H9 (cell line): Measurements from ENCODE around the gene CAT. TPM values are rescaled to one million over a fixed set of nuclear protein-coding genes. Genes with fewer than 3 reads are reported as not detected.

ENCODE experiments used
- DNase-seq: peaks from one replicate; pipeline ENCODE4 v3.0.0-alpha.2; 2017
- H2AFZ ChIP-seq: one replicate; pipeline ENCODE4 v1.6.1; 2013; ENCODE audit warnings: mild to moderate bottlenecking, low read length, control low read depth, moderate library complexity
- H2AK5ac ChIP-seq: 2 replicates; pipeline ENCODE4 v1.6.1; 2013; ENCODE audit warnings: low read length, control low read depth, mixed read lengths; ENCODE audit not compliant: insufficient read length
- H2BK120ac ChIP-seq: one replicate; pipeline ENCODE4 v1.6.1; 2013; ENCODE audit warnings: low read depth, mild to moderate bottlenecking, low read length, control low read depth, inconsistent platforms; ENCODE audit not compliant: poor library complexity, severe bottlenecking
- H2BK12ac ChIP-seq: 2 replicates; pipeline ENCODE4 v1.6.1; 2013; ENCODE audit warnings: low read length, control low read depth, mixed read lengths, low read depth; ENCODE audit not compliant: insufficient read length
- H2BK15ac ChIP-seq: 2 replicates; pipeline ENCODE4 v1.6.1; 2013; ENCODE audit warnings: low read depth, low read length, control low read depth
- H2BK20ac ChIP-seq: one replicate; pipeline ENCODE4 v1.6.1; 2013; ENCODE audit warnings: low read depth, mild to moderate bottlenecking, low read length, control low read depth, inconsistent platforms; ENCODE audit not compliant: poor library complexity, severe bottlenecking
- H2BK5ac ChIP-seq: 2 replicates; pipeline ENCODE4 v1.6.1; 2013; ENCODE audit warnings: low read length, control low read depth, mixed read lengths; ENCODE audit not compliant: insufficient read length
- H3K14ac ChIP-seq: 2 replicates; pipeline ENCODE4 v1.6.1; 2013; ENCODE audit warnings: low read length, control low read depth; ENCODE audit not compliant: insufficient read depth
- H3K18ac ChIP-seq: 2 replicates; pipeline ENCODE4 v1.6.1; 2013; ENCODE audit warnings: low read depth, mild to moderate bottlenecking, mixed read lengths, low read length, control low read depth; ENCODE audit not compliant: insufficient read length
- H3K23ac ChIP-seq: 2 replicates; pipeline ENCODE4 v1.6.1; 2013; ENCODE audit warnings: low read length, control low read depth, mixed read lengths, low read depth; ENCODE audit not compliant: insufficient read length
- H3K23me2 ChIP-seq: 2 replicates; pipeline ENCODE4 v1.6.1; 2013; ENCODE audit warnings: low read depth, mild to moderate bottlenecking, mixed read lengths, low read length, control low read depth; ENCODE audit not compliant: insufficient read length, poor library complexity, severe bottlenecking
- H3K27ac ChIP-seq: 2 replicates; pipeline ENCODE4 v1.5.1; 2013; ENCODE audit warnings: low read length, control low read depth, mixed read lengths, low read depth; ENCODE audit not compliant: insufficient read length
- H3K27me3 ChIP-seq: 2 replicates; pipeline ENCODE4 v1.6.1; 2013; ENCODE audit warnings: low read length, control low read depth, inconsistent platforms; ENCODE audit not compliant: insufficient read depth
- H3K4ac ChIP-seq: 2 replicates; pipeline ENCODE4 v1.6.1; 2013; ENCODE audit warnings: low read depth, mild to moderate bottlenecking, control low read depth, inconsistent platforms, low read length, moderate library complexity
- H3K4me1 ChIP-seq: 2 replicates; pipeline ENCODE4 v1.6.1; 2013; ENCODE audit warnings: low read length, control low read depth, inconsistent platforms; ENCODE audit not compliant: insufficient read depth
- H3K4me2 ChIP-seq: 2 replicates; pipeline ENCODE4 v1.6.1; 2013; ENCODE audit warnings: low read length, control low read depth, mixed read lengths; ENCODE audit not compliant: insufficient read length, insufficient read depth
- H3K56ac ChIP-seq: 2 replicates; pipeline ENCODE4 v1.6.1; 2013; ENCODE audit warnings: low read depth, mild to moderate bottlenecking, mixed read lengths, low read length, control low read depth; ENCODE audit not compliant: insufficient read length
- H3K79me1 ChIP-seq: 2 replicates; pipeline ENCODE4 v1.6.1; 2013; ENCODE audit warnings: low read depth, mild to moderate bottlenecking, moderate library complexity, low read length, control low read depth, inconsistent platforms; ENCODE audit not compliant: insufficient read depth, poor library complexity, severe bottlenecking
- H3K79me2 ChIP-seq: 2 replicates; pipeline ENCODE4 v1.6.1; 2013; ENCODE audit warnings: low read length, control low read depth, inconsistent platforms; ENCODE audit not compliant: insufficient read depth
- H3K9ac ChIP-seq: 2 replicates; pipeline ENCODE4 v1.6.1; 2013; ENCODE audit warnings: low read length, control low read depth, mixed read lengths; ENCODE audit not compliant: insufficient read length; ENCODE audit errors: extremely low read depth
- H3K9me3 ChIP-seq: one replicate; pipeline ENCODE4 v1.6.1; 2013; ENCODE audit warnings: low read depth, low read length, inconsistent platforms; ENCODE audit not compliant: control insufficient read depth
- H3T11ph ChIP-seq: one replicate; pipeline ENCODE4 v1.6.1; 2013; ENCODE audit warnings: mild to moderate bottlenecking, low read length, control low read depth, inconsistent platforms
- H4K20me1 ChIP-seq: one replicate; pipeline ENCODE4 v1.6.1; 2013; ENCODE audit not compliant: control insufficient read depth, insufficient read length, insufficient read depth
- H4K5ac ChIP-seq: 2 replicates; pipeline ENCODE4 v1.6.1; 2013; ENCODE audit warnings: low read depth, mild to moderate bottlenecking, mixed read lengths, low read length, control low read depth; ENCODE audit not compliant: insufficient read length
- H4K8ac ChIP-seq: replicated peaks from 2 replicates; pipeline ENCODE4 v1.6.1; 2013; ENCODE audit warnings: low read length, control low read depth, mixed read lengths, low read depth; ENCODE audit not compliant: insufficient read length
- H4K91ac ChIP-seq: 2 replicates; pipeline ENCODE4 v1.6.1; 2013; ENCODE audit warnings: low read depth, mild to moderate bottlenecking, moderate library complexity, mixed read lengths, low read length, control low read depth; ENCODE audit not compliant: insufficient read length
- H3K27ac Mint-ChIP-seq, 3 experiments: 2 replicates in 2 of 3; 3 replicates in 1 of 3; pipeline ENCODE4 v1.8.0; 2020 to 2021; ENCODE audit warnings: mixed read lengths in 3 of 3, mild to moderate bottlenecking in 1 of 3, moderate library complexity in 1 of 3
- H3K27me3 Mint-ChIP-seq: 2 replicates; pipeline ENCODE4 v1.8.0; 2021; ENCODE audit warnings: low read depth, mild to moderate bottlenecking, moderate library complexity, mixed read lengths
- H3K36me3 Mint-ChIP-seq, 3 experiments: 2 replicates in 2 of 3; 3 replicates in 1 of 3; pipeline ENCODE4 v1.8.0; 2020 to 2021; ENCODE audit warnings: low read depth in 3 of 3, mixed read lengths in 3 of 3; ENCODE audit not compliant: insufficient read depth in 1 of 3
- H3K4me1 Mint-ChIP-seq, 2 experiments: 2 replicates each; pipeline ENCODE4 v1.8.0; 2020; ENCODE audit warnings: mixed read lengths in 2 of 2
- H3K4me3 Mint-ChIP-seq, 2 experiments: 2 replicates in 1 of 2; 3 replicates in 1 of 2; pipeline ENCODE4 v1.8.0; 2020 to 2021; ENCODE audit warnings: mild to moderate bottlenecking in 2 of 2, mixed read lengths in 2 of 2, moderate library complexity in 1 of 2
- H3K9me3 Mint-ChIP-seq, 2 experiments: 2 replicates in 1 of 2; 3 replicates in 1 of 2; pipeline ENCODE4 v1.8.0; 2020; ENCODE audit warnings: mild to moderate bottlenecking in 2 of 2, mixed read lengths in 2 of 2, moderate library complexity in 1 of 2
- CTCF ChIP-seq: fragments of 200-600 bp; sonication (generic); conservative IDR thresholded peaks from 3 replicates; pipeline ENCODE4 v1.8.0; 2021; ENCODE audit warnings: antibody characterized with exemption, mild to moderate bottlenecking
- WGBS: extraction: QIAGEN DNeasy Blood & Tissue Kit; methylation state at CpG from one replicate; pipeline ENCODE4 v1.1.7; 2013; ENCODE audit warnings: missing lambda C conversion rate, low lambda C conversion rate, mixed read lengths; ENCODE audit not compliant: insufficient read length; ENCODE audit errors: extremely low coverage; 5-methylcytosine and 5-hydroxymethylcytosine counted together
- total RNA-seq: library from RNA; stranded (reverse); gene quantifications from 2 replicates; pipeline ENCODE4 v1.2.1, GENCODE V29; 2021

Gene CAT
- total RNA-seq, 1 experiment from 2014 or later, result 9.9 TPM

GRCh38 chr11:34514597-34514996 lies 75.9 kb downstream of the CAT start:
- Histone ChIP-seq H2BK120ac (no peak overlapping the region), H3K9me3 (no peaks in the 10 kb centered on the region), H3K23ac (no peak overlapping the region), H3K79me2 (no peaks in the 10 kb centered on the region), H3K4me2 (no peak overlapping the region), H3K4me1 (no peaks in the 10 kb centered on the region), H3K79me1 (no peaks in the 10 kb centered on the region), H2AK5ac (no peak overlapping the region), H3K9ac (no peak overlapping the region), H2BK5ac (no peak overlapping the region), H4K91ac (no peak overlapping the region), H3K27me3 (no peaks in the 10 kb centered on the region), H4K8ac (no peak overlapping the region), H3K4ac (no peak overlapping the region), H3K27ac (no peak overlapping the region), H4K5ac (no peak overlapping the region), H3K56ac (no peak overlapping the region), H3K23me2 (no peaks in the 10 kb centered on the region), H3K18ac (no peak overlapping the region), H2BK12ac (no peak overlapping the region), H3K14ac (no peak overlapping the region), H2AFZ (no peak overlapping the region), H2BK20ac (no peak overlapping the region), H4K20me1 (no peaks in the 10 kb centered on the region), H3T11ph (no peak overlapping the region), H2BK15ac (no peak overlapping the region)
- H3K27ac Mint-ChIP-seq, result no peak overlapping the region
- no peak overlapping the region for H3K4me3 Mint-ChIP-seq
- no peaks in the 10 kb centered on the region for H3K27me3 Mint-ChIP-seq
- DNase-seq, result no peak
- no CpG with 5 or more reads among the region's 7 CpGs for WGBS
- no peaks in the 10 kb centered on the region for H3K36me3 Mint-ChIP-seq
- H3K9me3 Mint-ChIP-seq, result no peaks in the 10 kb centered on the region
- no peak for TF ChIP-seq CTCF
- peaks cover 7 to 16% of the 10 kb centered on the region in 2 experiments for H3K4me1 Mint-ChIP-seq
